ENCODE measurements around the gene SHC2. TPM values are rescaled to one million over a fixed set of nuclear protein-coding genes. Genes with fewer than 3 reads are reported as not detected.
"Not testable (repeated sequence)": the region's sequence is repeated elsewhere in the genome, so short reads cannot be mapped to it uniquely, and the experiment has no call there.

SHC2 gene
- total and polyA plus RNA-seq, 4 donors, result 11.2 to 23.1 (median 14.5) TPM

GRCh38 chr19:453606-454005 is 7.2 kb downstream of the SHC2 start:
- H3K27me3 ChIP-seq (ENCODE audit: control insufficient read depth in 3 of 3, insufficient read depth in 3 of 3, low read length in 2 of 3), result no peaks in the 10 kb centered on the region
- TF ChIP-seq, protein P1, sequence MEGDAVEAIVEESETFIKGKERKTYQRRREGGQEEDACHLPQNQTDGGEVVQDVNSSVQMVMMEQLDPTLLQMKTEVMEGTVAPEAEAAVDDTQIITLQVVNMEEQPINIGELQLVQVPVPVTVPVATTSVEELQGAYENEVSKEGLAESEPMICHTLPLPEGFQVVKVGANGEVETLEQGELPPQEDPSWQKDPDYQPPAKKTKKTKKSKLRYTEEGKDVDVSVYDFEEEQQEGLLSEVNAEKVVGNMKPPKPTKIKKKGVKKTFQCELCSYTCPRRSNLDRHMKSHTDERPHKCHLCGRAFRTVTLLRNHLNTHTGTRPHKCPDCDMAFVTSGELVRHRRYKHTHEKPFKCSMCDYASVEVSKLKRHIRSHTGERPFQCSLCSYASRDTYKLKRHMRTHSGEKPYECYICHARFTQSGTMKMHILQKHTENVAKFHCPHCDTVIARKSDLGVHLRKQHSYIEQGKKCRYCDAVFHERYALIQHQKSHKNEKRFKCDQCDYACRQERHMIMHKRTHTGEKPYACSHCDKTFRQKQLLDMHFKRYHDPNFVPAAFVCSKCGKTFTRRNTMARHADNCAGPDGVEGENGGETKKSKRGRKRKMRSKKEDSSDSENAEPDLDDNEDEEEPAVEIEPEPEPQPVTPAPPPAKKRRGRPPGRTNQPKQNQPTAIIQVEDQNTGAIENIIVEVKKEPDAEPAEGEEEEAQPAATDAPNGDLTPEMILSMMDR (IDR thresholded peaks at IDR 0.05; ENCODE audit: control extremely low read depth, extremely low read depth), result no peak
- no peak overlapping the region for H3K4me3 ChIP-seq
- H3K27ac ChIP-seq (ENCODE audit: low read depth in 1 of 2, low read length in 1 of 2), result no peak overlapping the region
- no peaks in the 10 kb centered on the region for H3K36me3 ChIP-seq (ENCODE audit: control insufficient read depth in 4 of 4, insufficient read depth in 4 of 4, low read length in 4 of 4)
- H3K4me1 ChIP-seq (ENCODE audit: control insufficient read depth in 5 of 5, insufficient read depth in 5 of 5, low read length in 5 of 5), result no peaks in the 10 kb centered on the region
- no peaks in the 10 kb centered on the region for H3K9me3 ChIP-seq (ENCODE audit: control insufficient read depth in 4 of 4, insufficient read depth in 3 of 4, low read length in 3 of 4)
- H3K9ac ChIP-seq (ENCODE audit: insufficient read depth in 1 of 2, low read length in 2 of 2), result no peak overlapping the region
- 94 to 95% methylated on average over 22 of the region's 22 CpGs for WGBS, 2 donors
- no peak for DNase-seq
- no peak for ATAC-seq (ENCODE audit: insufficient read depth, low FRiP score)

DNA sequence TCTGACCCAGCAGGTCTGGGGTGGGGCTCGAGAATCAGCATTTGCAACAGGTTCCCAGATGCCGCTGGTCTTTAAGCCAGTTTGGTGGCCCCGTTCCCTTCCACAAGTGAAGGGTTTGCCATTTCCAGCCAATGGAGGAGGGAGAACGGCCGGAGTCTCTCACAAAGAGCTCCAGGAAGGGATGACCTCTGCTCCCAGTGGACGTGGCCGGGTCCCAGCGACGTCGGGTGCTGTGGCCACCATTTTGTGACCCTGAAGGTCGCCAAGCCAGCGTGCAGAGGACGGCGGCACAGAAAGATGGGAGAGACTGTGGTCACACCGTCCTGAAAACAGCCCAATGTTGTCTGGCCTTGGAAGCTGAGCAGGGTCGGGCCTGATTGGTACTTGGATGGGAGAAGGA is 8.0 kb downstream of the SHC2 start:
- TF ChIP-seq, protein P1 (IDR thresholded peaks at IDR 0.05; ENCODE audit: control extremely low read depth, extremely low read depth), result no peak
- no peak for DNase-seq
- Histone ChIP-seq H3K27ac (ENCODE audit: low read depth in 1 of 2, low read length in 1 of 2) (no peak overlapping the region), H3K36me3 (ENCODE audit: control insufficient read depth in 4 of 4, insufficient read depth in 4 of 4, low read length in 4 of 4) (no peaks in the 10 kb centered on the region), H3K9ac (ENCODE audit: insufficient read depth in 1 of 2, low read length in 2 of 2) (no peak overlapping the region), H3K4me1 (ENCODE audit: control insufficient read depth in 5 of 5, insufficient read depth in 5 of 5, low read length in 5 of 5) (peaks cover 0 to 7% (median 0%) of the 10 kb centered on the region in 5 donors), H3K9me3 (ENCODE audit: control insufficient read depth in 4 of 4, insufficient read depth in 3 of 4, low read length in 3 of 4) (no peaks in the 10 kb centered on the region), H3K4me3 (no peak overlapping the region), H3K27me3 (ENCODE audit: control insufficient read depth in 3 of 3, insufficient read depth in 3 of 3, low read length in 2 of 3) (no peaks in the 10 kb centered on the region)
- WGBS, 2 donors, result 92 to 94% methylated on average over 16 of the region's 16 CpGs
- no peak for ATAC-seq (ENCODE audit: insufficient read depth, low FRiP score)

DNA sequence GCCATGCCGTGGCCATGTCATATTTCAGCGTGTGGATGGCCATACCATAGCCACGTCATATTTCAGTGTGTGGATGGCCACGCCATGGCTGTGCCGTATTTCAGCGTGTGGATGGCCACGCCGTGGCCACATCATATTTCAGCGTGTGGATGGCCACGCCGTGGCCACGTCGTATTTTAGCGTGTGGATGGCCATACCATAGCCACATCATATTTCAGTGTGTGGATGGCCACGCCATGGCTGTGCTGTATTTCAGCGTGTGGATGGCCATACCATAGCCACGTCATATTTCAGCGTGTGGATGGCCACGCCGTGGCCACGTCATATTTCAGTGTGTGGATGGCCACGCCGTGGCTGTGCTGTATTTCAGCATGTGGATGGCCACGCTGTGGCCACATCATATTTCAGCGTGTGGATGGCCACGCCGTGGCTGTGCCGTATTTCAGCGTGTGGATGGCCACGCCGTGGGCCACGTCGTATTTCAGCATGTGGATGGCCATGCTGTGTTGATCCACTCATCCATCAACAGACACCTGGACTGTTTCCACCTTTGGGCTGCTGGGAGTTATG is 9.8 kb downstream of the SHC2 start:
- 97% methylated on average over 33 of the region's 33 CpGs for WGBS, 2 donors
- not testable (repeated sequence) for ATAC-seq (ENCODE audit: insufficient read depth, low FRiP score); H3K27me3 ChIP-seq (ENCODE audit: control insufficient read depth in 3 of 3, insufficient read depth in 3 of 3, low read length in 2 of 3); H3K27ac ChIP-seq (ENCODE audit: low read depth in 1 of 2, low read length in 1 of 2); H3K9me3 ChIP-seq (ENCODE audit: control insufficient read depth in 4 of 4, insufficient read depth in 3 of 4, low read length in 3 of 4); H3K4me3 ChIP-seq; H3K4me1 ChIP-seq (ENCODE audit: control insufficient read depth in 5 of 5, insufficient read depth in 5 of 5, low read length in 5 of 5); H3K9ac ChIP-seq (ENCODE audit: insufficient read depth in 1 of 2, low read length in 2 of 2); H3K36me3 ChIP-seq (ENCODE audit: control insufficient read depth in 4 of 4, insufficient read depth in 4 of 4, low read length in 4 of 4); DNase-seq

GRCh38 chr19:449916-450315 is 10.9 kb downstream of the SHC2 start:
- ATAC-seq (ENCODE audit: insufficient read depth, low FRiP score) (no peak), DNase-seq (no peak)
- peaks cover 0 to 9% (median 0%) of the 10 kb centered on the region in 5 donors for H3K4me1 ChIP-seq (ENCODE audit: control insufficient read depth in 5 of 5, insufficient read depth in 5 of 5, low read length in 5 of 5)
- H3K9ac ChIP-seq (ENCODE audit: insufficient read depth in 1 of 2, low read length in 2 of 2), result no peak overlapping the region
- no peak overlapping the region for H3K27ac ChIP-seq (ENCODE audit: low read depth in 1 of 2, low read length in 1 of 2)
- H3K36me3 ChIP-seq (ENCODE audit: control insufficient read depth in 4 of 4, insufficient read depth in 4 of 4, low read length in 4 of 4), result no peaks in the 10 kb centered on the region
- TF ChIP-seq, protein P1 (IDR thresholded peaks at IDR 0.05; ENCODE audit: control extremely low read depth, extremely low read depth), result no peak
- no peaks in the 10 kb centered on the region for H3K27me3 ChIP-seq (ENCODE audit: control insufficient read depth in 3 of 3, insufficient read depth in 3 of 3, low read length in 2 of 3)
- no peaks in the 10 kb centered on the region for H3K9me3 ChIP-seq (ENCODE audit: control insufficient read depth in 4 of 4, insufficient read depth in 3 of 4, low read length in 3 of 4)
- H3K4me3 ChIP-seq, result no peak overlapping the region
- 93 to 95% methylated on average over 20 of the region's 20 CpGs for WGBS, 2 donors

All from lung (tissue), 12 donors.